IMR-90 (cell line): ENCODE results near the gene MTA2. TPM values are rescaled to one million over a fixed set of nuclear protein-coding genes. Genes with fewer than 3 reads are reported as not detected.

Experiments used
- ATAC-seq: fragments of 200-7000 bp; cut with Tn5 transposase; 2 replicates; pipeline ENCODE4 v1.9.1; 2020; ENCODE audit warnings: low read depth, mild to moderate bottlenecking, moderate library complexity
- BruUV-seq: library from RNA; stranded (reverse); fragments of 400-500 nt; replicated peaks from 2 replicates; lab custom pipeline; 2021; lab: Mats Ljungman, UMichigan
- CTCF ChIA-PET: fragments of 300-600 bp; formaldehyde crosslinking; extraction: SDS; loops from one replicate; lab custom pipeline; 2021; ENCODE audit warnings: antibody characterized with exemption; lab: Yijun Ruan, JAX
- POLR2A ChIA-PET: fragments of 300-600 bp; sonication (Branson Sonifier 250); formaldehyde crosslinking; loops from one replicate; lab custom pipeline; 2022; ENCODE audit warnings: antibody characterized with exemption; ENCODE audit not compliant: unreplicated experiment; lab: Charles Lee
- DNase-seq: peaks from one replicate; pipeline ENCODE4 v3.0.0; 2013
- H2AFZ ChIP-seq: replicated peaks from 2 replicates; pipeline ENCODE3; 2013; ENCODE audit warnings: low read length, mild to moderate bottlenecking; ENCODE audit not compliant: poor library complexity
- H2AK5ac ChIP-seq: 2 replicates; pipeline ENCODE4 v1.6.1; 2013; ENCODE audit warnings: low read depth, low read length, inconsistent platforms
- H2AK9ac ChIP-seq: replicated peaks from 2 replicates; pipeline ENCODE3; 2013; ENCODE audit warnings: mild to moderate bottlenecking, low read depth, low read length, moderate library complexity; ENCODE audit not compliant: poor library complexity
- H2BK120ac ChIP-seq: 2 replicates; pipeline ENCODE4 v1.6.1; 2013; ENCODE audit warnings: low read depth, low read length, inconsistent platforms
- H2BK15ac ChIP-seq: 3 replicates; pipeline ENCODE4 v1.6.1; 2013; ENCODE audit warnings: low read depth, low read length, inconsistent platforms
- H2BK20ac ChIP-seq: 2 replicates; pipeline ENCODE4 v1.6.1; 2013; ENCODE audit warnings: low read depth, mild to moderate bottlenecking, inconsistent platforms, low read length, moderate library complexity
- H2BK5ac ChIP-seq: 2 replicates; pipeline ENCODE4 v1.6.1; 2013; ENCODE audit warnings: mild to moderate bottlenecking, low read depth, low read length, inconsistent platforms; ENCODE audit not compliant: poor library complexity, severe bottlenecking
- H3K14ac ChIP-seq: replicated peaks from 2 replicates; pipeline ENCODE4 v1.6.1; 2013; ENCODE audit warnings: low read depth, low read length, inconsistent platforms
- H3K18ac ChIP-seq: 2 replicates; pipeline ENCODE4 v1.6.1; 2013; ENCODE audit warnings: low read depth, low read length, control low read depth
- H3K23ac ChIP-seq: 2 replicates; pipeline ENCODE4 v1.6.1; 2013; ENCODE audit warnings: low read depth, low read length, inconsistent platforms
- H3K27ac ChIP-seq: 2 replicates; pipeline ENCODE4 v1.5.1; 2013; ENCODE audit warnings: mild to moderate bottlenecking, control low read depth, low read length; ENCODE audit not compliant: insufficient read depth
- H3K27me3 ChIP-seq: 2 replicates; pipeline ENCODE4 v1.6.1; 2013; ENCODE audit warnings: low read length; ENCODE audit not compliant: control insufficient read depth, insufficient read depth
- H3K36me3 ChIP-seq: 2 replicates; pipeline ENCODE4 v1.6.1; 2013; ENCODE audit warnings: low read length, mixed read lengths; ENCODE audit not compliant: control insufficient read depth, insufficient read depth
- H3K4ac ChIP-seq: 2 replicates; pipeline ENCODE4 v1.6.1; 2013; ENCODE audit warnings: low read depth, low read length, inconsistent platforms
- H3K4me1 ChIP-seq: 2 replicates; pipeline ENCODE4 v1.6.1; 2013; ENCODE audit warnings: low read length, mixed read lengths; ENCODE audit not compliant: control insufficient read depth, insufficient read depth
- H3K4me2 ChIP-seq: 2 replicates; pipeline ENCODE4 v1.6.1; 2013; ENCODE audit warnings: low read depth, mild to moderate bottlenecking, control low read depth, low read length, moderate library complexity
- H3K4me3 ChIP-seq: 2 replicates; pipeline ENCODE4 v1.5.1; 2013; ENCODE audit warnings: low read depth, mild to moderate bottlenecking, control low read depth, low read length, moderate library complexity; ENCODE audit not compliant: insufficient read depth
- H3K56ac ChIP-seq: 2 replicates; pipeline ENCODE4 v1.6.1; 2013; ENCODE audit warnings: low read length, inconsistent platforms; ENCODE audit not compliant: insufficient read depth; ENCODE audit errors: extremely low read depth
- H3K79me1 ChIP-seq, 2 experiments: 2 replicates each; pipeline ENCODE4 v1.6.1; 2013; ENCODE audit warnings: low read length in 2 of 2, inconsistent platforms in 1 of 2, low read depth in 1 of 2
- H3K9ac ChIP-seq: 2 replicates; pipeline ENCODE4 v1.6.1; 2013; ENCODE audit warnings: low read depth, low read length, control low read depth
- H3K9me1 ChIP-seq: 2 replicates; pipeline ENCODE4 v1.6.1; 2013; ENCODE audit warnings: low read length, inconsistent platforms; ENCODE audit not compliant: insufficient read depth
- H3K9me3 ChIP-seq: 2 replicates; pipeline ENCODE4 v1.6.1; 2013; ENCODE audit warnings: low read length; ENCODE audit not compliant: control insufficient read depth, insufficient read depth
- H4K20me1 ChIP-seq: 2 replicates; pipeline ENCODE4 v1.6.1; 2013; ENCODE audit warnings: low read length, inconsistent platforms; ENCODE audit not compliant: insufficient read depth
- H4K5ac ChIP-seq: 2 replicates; pipeline ENCODE4 v1.6.1; 2013; ENCODE audit warnings: mild to moderate bottlenecking, low read depth, low read length, control low read depth
- H4K8ac ChIP-seq, 2 experiments: 2 replicates each; pipeline ENCODE4 v1.6.1; 2013; ENCODE audit warnings: low read depth in 2 of 2, low read length in 2 of 2, control low read depth in 1 of 2, inconsistent platforms in 1 of 2
- H4K91ac ChIP-seq: 2 replicates; pipeline ENCODE4 v1.6.1; 2013; ENCODE audit warnings: low read depth, low read length, inconsistent platforms; ENCODE audit not compliant: insufficient read depth
- CEBPB ChIP-seq: IDR thresholded peaks from 2 replicates; pipeline ENCODE4 v1.6.1; 2012; ENCODE audit warnings: low read depth, low read length, improper control_type of control experiment
- CHD1 ChIP-seq: IDR thresholded peaks from 2 replicates; pipeline ENCODE4 v1.6.1; 2012; ENCODE audit warnings: low read depth, low read length, improper control_type of control experiment
- CTCF ChIP-seq: conservative IDR thresholded peaks from 2 replicates; pipeline ENCODE4 v1.5.1; 2012; ENCODE audit warnings: mild to moderate bottlenecking, low read depth, low read length, improper control_type of control experiment
- MXI1 ChIP-seq: IDR thresholded peaks from 2 replicates; pipeline ENCODE4 v1.6.1; 2012; ENCODE audit warnings: low read depth, mild to moderate bottlenecking, low read length, moderate library complexity, borderline replicate concordance
- POLR2A ChIP-seq: IDR thresholded peaks from 2 replicates; pipeline ENCODE4 v1.6.1; 2012; ENCODE audit warnings: mild to moderate bottlenecking, low read depth, low read length
- RAD21 ChIP-seq: IDR thresholded peaks from 2 replicates; pipeline ENCODE4 v1.6.1; 2012; ENCODE audit warnings: low read length, improper control_type of control experiment
- RCOR1 ChIP-seq: IDR thresholded peaks from 2 replicates; pipeline ENCODE4 v1.6.1; 2012; ENCODE audit warnings: mild to moderate bottlenecking, low read length, improper control_type of control experiment; ENCODE audit not compliant: insufficient replicate concordance
- RFX5 ChIP-seq: IDR thresholded peaks from 2 replicates; pipeline ENCODE4 v1.8.0; 2012; ENCODE audit warnings: low read depth, mild to moderate bottlenecking, low read length, moderate library complexity
- WGBS, 2 experiments: methylation state at CpG; one replicate each; pipeline versions ENCODE4 v1.1.5 to v1.1.7; 2013; ENCODE audit warnings: missing lambda C conversion rate in 2 of 2; ENCODE audit not compliant: insufficient read length in 1 of 2; ENCODE audit errors: extremely low coverage in 2 of 2; 5-methylcytosine and 5-hydroxymethylcytosine counted together
- dilution Hi-C: fragments of 300-500 bp; cut with HindIII; formaldehyde crosslinking; loops from one replicate; pipeline ENCODE4 v1.14.3; 2018; ENCODE audit warnings: low sequenced_read_pairs; ENCODE audit not compliant: unreplicated experiment
- in situ Hi-C: fragments of 300-500 bp; cut with MboI; formaldehyde crosslinking; loops from 3 replicates; pipeline ENCODE4 v1.14.3; 2019; ENCODE audit warnings: low sequenced_read_pairs, inconsistent platforms, mixed read lengths
- intact Hi-C: fragments of 100-400 bp; cut with micrococcal nuclease; formaldehyde crosslinking; loops from 2 replicates; pipeline ENCODE4 v1.10.0; 2022
- polyA plus RNA-seq, 3 experiments: library from polyadenylated mRNA; depleted of rRNA; stranded (reverse); fragments of >200 nt; gene quantifications; 2 replicates each; pipeline ENCODE4 v1.2.3, GENCODE V29; 2012; ENCODE audit warnings: low replicate concordance in 1 of 3
- total RNA-seq: library from RNA; depleted of rRNA; stranded (reverse); fragments of >200 nt; gene quantifications from 2 replicates; pipeline ENCODE4 v1.2.3, GENCODE V29; 2012
- TF ChIP-seq, protein P1 (sequence below): fragments of 150-350 bp; IDR thresholded peaks from 2 replicates; pipeline ENCODE4 v1.6.1; 2017; ENCODE audit warnings: mild to moderate bottlenecking, antibody characterized with exemption, low read length, low read depth

Gene MTA2
- total and polyA plus RNA-seq, 2 of the 4 experiments (the other 2 are of a cell fraction): 34.8 to 136 TPM

GRCh38 chr11:62592146-62592815, 9.4 kb downstream of the MTA2 start (continued):
- TF ChIP-seq, protein P1, sequence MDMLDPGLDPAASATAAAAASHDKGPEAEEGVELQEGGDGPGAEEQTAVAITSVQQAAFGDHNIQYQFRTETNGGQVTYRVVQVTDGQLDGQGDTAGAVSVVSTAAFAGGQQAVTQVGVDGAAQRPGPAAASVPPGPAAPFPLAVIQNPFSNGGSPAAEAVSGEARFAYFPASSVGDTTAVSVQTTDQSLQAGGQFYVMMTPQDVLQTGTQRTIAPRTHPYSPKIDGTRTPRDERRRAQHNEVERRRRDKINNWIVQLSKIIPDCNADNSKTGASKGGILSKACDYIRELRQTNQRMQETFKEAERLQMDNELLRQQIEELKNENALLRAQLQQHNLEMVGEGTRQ: no peak

DNA sequence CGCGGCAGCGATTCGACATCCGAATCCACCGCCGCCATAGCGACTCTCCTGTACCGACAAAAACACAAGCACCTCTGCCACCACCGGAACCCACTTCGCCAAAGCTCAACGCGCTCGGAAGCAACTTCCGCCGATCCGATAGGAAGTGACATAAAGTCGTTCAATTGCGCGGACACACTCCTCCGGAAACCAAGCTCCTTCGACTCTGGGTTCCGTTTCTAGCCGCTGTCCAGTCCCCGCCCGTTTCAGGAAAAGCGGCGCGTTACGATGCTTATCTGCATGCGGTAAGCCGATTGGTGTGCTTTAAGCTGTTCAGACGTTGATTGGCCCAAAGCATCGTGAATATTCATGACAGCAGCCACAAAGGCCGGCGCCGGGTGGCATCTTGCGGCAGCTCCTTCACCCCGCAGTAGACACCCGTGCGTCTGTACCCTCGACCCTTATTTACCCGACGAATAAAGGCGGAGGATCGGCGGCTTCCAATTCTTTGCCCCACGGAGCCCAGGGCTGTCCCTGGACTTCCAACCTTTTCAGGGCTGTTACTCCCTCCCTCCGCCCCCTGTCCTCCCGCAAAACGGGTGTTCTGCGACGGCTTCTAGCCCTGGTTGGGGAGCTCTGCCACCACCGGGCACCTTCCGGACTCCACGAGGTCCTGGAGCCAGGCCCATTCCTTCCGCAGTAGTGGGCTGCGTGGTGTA, 10.1 kb downstream of the MTA2 start, which contains the start of gene TUT1:
TSS of gene TUT1 (minus strand) at position 76 of the 698 bp plus-strand sequence. CDS start at position 38, 38 bp downstream.
- dilution Hi-C loops (no loop called here), in situ Hi-C loops (no loop called here), intact Hi-C loops (loop anchor here (10.0 kb wide), 1 partner anchor 103 kb away; no protein-coding TSS in a partner anchor)
- DNase-seq: peak; percentile 99
- Histone ChIP-seq H2AFZ (peak within 1 kb of the TSS; percentile 96), H3K27ac (peak within 1 kb of the TSS; percentile 73), H2AK9ac (peak within 1 kb of the TSS; percentile 97), H3K56ac (peak within 1 kb of the TSS; percentile 70), H3K9me3 (no peaks in the 10 kb centered on the region), H3K4me2 (peak within 1 kb of the TSS; percentile 57), H3K23ac (peak within 1 kb of the TSS; percentile 68), H3K9me1 (0 out of 2 replicates have a peak, but pooled peaks cover 4% of the 10 kb centered on the region), H2BK120ac (no peak within 1 kb of the TSS), H3K18ac (no peak within 1 kb of the TSS), H4K8ac (peak within 1 kb of the TSS; percentile 52 to 93), H3K27me3 (no peaks in the 10 kb centered on the region), H3K4ac (peak within 1 kb of the TSS; percentile 84), H4K91ac (peak within 1 kb of the TSS; percentile 54), H4K20me1 (peaks cover 5% of the 10 kb centered on the region; the same call in 1 of the 2 replicates), H3K14ac (peak within 1 kb of the TSS; percentile 78), H2BK5ac (peak within 1 kb of the TSS; percentile 59), H3K79me1 (peaks cover 17 to 43% of the 10 kb centered on the region in 2 experiments), H2AK5ac (peak within 1 kb of the TSS; percentile 53), H3K4me1 (peaks cover 6% of the 10 kb centered on the region), H3K4me3 (peak within 1 kb of the TSS; percentile 66), H2BK20ac (no peak within 1 kb of the TSS), H3K9ac (peak within 1 kb of the TSS; percentile 75), H3K36me3 (peaks cover 38% of the 10 kb centered on the region), H4K5ac (peak within 1 kb of the TSS; percentile 22; the same call in 1 of the 2 replicates), H2BK15ac (no peak within 1 kb of the TSS)
- 1% methylated on average over 35 of the region's 58 CpGs; no CpG with 5 or more reads in 1 of the 2 experiments for WGBS, 2 experiments
- ChIA-PET CTCF (interaction anchor here (0.5 to 1.9 kb wide), 7 partner anchors 14 to 670 kb away, joined by 3 to 5 read pairs (median 3); partner anchors contain the start of genes B3GAT3, EML3 and ROM1), POLR2A (interaction anchor here (0.5 to 2.2 kb wide), 10 partner anchors 10 to 205 kb away, joined by 3 to 15 read pairs (median 4); partner anchors contain the start of genes B3GAT3, C11orf98, CSKMT and EEF1G)
- no TSS peak for BruUV-seq
- ATAC-seq: peak; percentile 97
- TF ChIP-seq RCOR1 (peak; percentile 30), CEBPB (peak; percentile 19; the same call in 1 of the 2 replicates), MXI1 (peak; percentile 73), RFX5 (0 out of 2 replicates have a peak, but pooled peaks have one; percentile 59), CHD1 (0 out of 2 replicates have a peak, but pooled peaks have one; percentile 67), RAD21 (0 out of 2 replicates have a peak, but pooled peaks have one; percentile 4), CTCF (no peak), POLR2A (peak; percentile 94)
- TF ChIP-seq, protein P1: no peak
